Endothelial cell of umbilical vein (primary cell): ENCODE results near the gene OR10X1. TPM values are rescaled to one million over a fixed set of nuclear protein-coding genes. Genes with fewer than 3 reads are reported as not detected.

ENCODE experiments used
- Bru-seq: library from RNA; stranded (reverse); fragments of 400-500 nt; gene quantifications from one replicate; lab custom pipeline; 2021; lab: Mats Ljungman, UMichigan
- BruChase-seq, 2 experiments: library from RNA; stranded (reverse); fragments of 400-500 nt; gene quantifications; one replicate each; lab custom pipeline; 2021; lab: Mats Ljungman, UMichigan
- BruUV-seq: library from RNA; stranded (reverse); fragments of 400-500 nt; replicated peaks from 2 replicates; lab custom pipeline; 2021; lab: Mats Ljungman, UMichigan
- CTCF ChIA-PET: fragments of 300-600, 350-600 bp; sonication (Branson Sonifier 250); formaldehyde crosslinking; loops from one replicate; lab custom pipeline; 2021; ENCODE audit warnings: antibody characterized with exemption, inconsistent platforms; lab: Charles Lee
- POLR2A ChIA-PET: fragments of 300-600, 350-600 bp; sonication (Branson Sonifier 250); formaldehyde crosslinking; loops from one replicate; lab custom pipeline; 2021; ENCODE audit warnings: antibody characterized with exemption, inconsistent platforms; lab: Charles Lee
- DNase-seq: peaks from one replicate; pipeline ENCODE4 v3.0.0-alpha.2; 2011; ENCODE audit warnings: low read depth, low spot score
- FAIRE-seq: peaks from 2 replicates; lab custom pipeline; 2011; peaks lifted over from hg19 to GRCh38; lab: Jason Lieb, UNC
- H2AFZ ChIP-seq: 2 replicates; pipeline ENCODE4 v1.6.0; 2012; ENCODE audit warnings: low read depth, low read length, control low read depth, inconsistent platforms
- H3K27ac ChIP-seq: 2 replicates; pipeline ENCODE4 v1.5.1; 2011; ENCODE audit warnings: low read depth, mild to moderate bottlenecking, control low read depth, low read length, moderate library complexity; ENCODE audit not compliant: insufficient read depth
- H3K27me3 ChIP-seq, 2 experiments: 2 replicates each; pipeline versions ENCODE4 v1.6.0 to v1.6.1; 2011; ENCODE audit warnings: low read length in 2 of 2, mixed read lengths in 1 of 2; ENCODE audit not compliant: control insufficient read depth in 2 of 2, insufficient read depth in 2 of 2
- H3K36me3 ChIP-seq, 2 experiments: 2 replicates in 1 of 2; 3 replicates in 1 of 2; pipeline ENCODE4 v1.5.1; 2011; ENCODE audit warnings: low read length in 2 of 2, mild to moderate bottlenecking in 1 of 2, moderate library complexity in 1 of 2; ENCODE audit not compliant: control insufficient read depth in 2 of 2, insufficient read depth in 2 of 2; ENCODE audit errors: extremely low read depth in 1 of 2
- H3K4me1 ChIP-seq: 3 replicates; pipeline ENCODE4 v1.5.1; 2011; ENCODE audit warnings: mild to moderate bottlenecking, low read length; ENCODE audit not compliant: control insufficient read depth, insufficient read depth; ENCODE audit errors: extremely low read depth
- H3K4me2 ChIP-seq: 2 replicates; pipeline ENCODE4 v1.6.1; 2011; ENCODE audit warnings: low read length, control low read depth, mixed read lengths; ENCODE audit not compliant: insufficient read depth
- H3K4me3 ChIP-seq, 3 experiments: fragments of 200-600 bp in 1 of 3; sonication (generic), shearing (Covaris generic) in 1 of 3; replicated peaks in 1 of 3; 2 replicates each; pipeline ENCODE4 v1.5.1; 2011 to 2016; ENCODE audit warnings: control low read depth in 3 of 3, low read length in 3 of 3, mild to moderate bottlenecking in 2 of 3, inconsistent platforms in 1 of 3, low read depth in 1 of 3, moderate library complexity in 1 of 3; ENCODE audit not compliant: insufficient read depth in 1 of 3
- H3K79me2 ChIP-seq: 2 replicates; pipeline ENCODE4 v1.6.0; 2012; ENCODE audit warnings: low read length, inconsistent platforms; ENCODE audit not compliant: control insufficient read depth, insufficient read depth
- H3K9ac ChIP-seq: replicated peaks from 2 replicates; pipeline ENCODE3; 2011; ENCODE audit warnings: low read length, control low read depth; ENCODE audit not compliant: insufficient read depth; ENCODE audit errors: extremely low read depth
- H3K9me1 ChIP-seq: replicated peaks from 3 replicates; pipeline ENCODE4 v1.6.0; 2011; ENCODE audit warnings: mild to moderate bottlenecking, low read length; ENCODE audit not compliant: control insufficient read depth, insufficient read depth; ENCODE audit errors: extremely low read depth
- H3K9me3 ChIP-seq: replicated peaks from 2 replicates; pipeline ENCODE4 v1.5.1; 2012; ENCODE audit warnings: low read length, inconsistent platforms; ENCODE audit not compliant: control insufficient read depth, insufficient read depth
- H4K20me1 ChIP-seq: replicated peaks from 2 replicates; pipeline ENCODE3; 2011; ENCODE audit warnings: mild to moderate bottlenecking, low read length; ENCODE audit not compliant: control insufficient read depth, insufficient read depth; ENCODE audit errors: extremely low read depth
- EZH2 ChIP-seq: IDR thresholded peaks from 2 replicates; pipeline ENCODE4 v1.6.1; 2012; ENCODE audit warnings: borderline replicate concordance, low read depth, mild to moderate bottlenecking, moderate library complexity, low read length, inconsistent platforms; ENCODE audit not compliant: severe bottlenecking
- FOS ChIP-seq: IDR thresholded peaks from 2 replicates; pipeline ENCODE4 v1.6.1; 2011; ENCODE audit warnings: mild to moderate bottlenecking, low read length, moderate library complexity, borderline replicate concordance; ENCODE audit not compliant: insufficient read depth
- GATA2 ChIP-seq: IDR thresholded peaks from 2 replicates; pipeline ENCODE4 v1.7.0; 2011; ENCODE audit warnings: low read depth, mild to moderate bottlenecking, moderate library complexity, mixed read lengths, low read length; ENCODE audit not compliant: insufficient read length, insufficient read depth
- JUN ChIP-seq: IDR thresholded peaks from 2 replicates; pipeline ENCODE4 v1.6.1; 2011; ENCODE audit warnings: borderline replicate concordance, low read depth; ENCODE audit not compliant: insufficient read length, insufficient read depth
- MYC ChIP-seq: IDR thresholded peaks from one replicate; pipeline ENCODE4 v1.6.1; 2011; ENCODE audit warnings: mild to moderate bottlenecking, low read depth, low read length
- POLR2A ChIP-seq: IDR thresholded peaks from 2 replicates; pipeline ENCODE4 v1.6.1; 2012; ENCODE audit warnings: low read depth, mild to moderate bottlenecking, control low read depth, low read length
- POLR2AphosphoS5 ChIP-seq: IDR thresholded peaks from 2 replicates; pipeline ENCODE4 v1.6.1; 2012; ENCODE audit warnings: low read depth, mild to moderate bottlenecking, control low read depth, low read length, moderate library complexity; ENCODE audit not compliant: insufficient read depth
- dilution Hi-C: fragments of 300-500 bp; cut with MboI; formaldehyde crosslinking; loops from one replicate; pipeline ENCODE4 v1.15.0; 2019; ENCODE audit warnings: low sequenced_read_pairs; ENCODE audit not compliant: extremely low pct_ligation_motif_present
- intact Hi-C: fragments of 100-400 bp; cut with micrococcal nuclease; formaldehyde crosslinking; loops from one replicate; pipeline ENCODE4 v1.10.0; 2022
- long read RNA-seq: library from polyadenylated mRNA; stranded (forward); transcript quantifications from one replicate; pipeline ENCODE4 v2.0.0, GENCODE V29; 2021
- polyA minus RNA-seq, 3 experiments: library from RNA; depleted of rRNA, polyadenylated mRNA; stranded (reverse); fragments of >200 nt; gene quantifications; 1 replicate in 1 of 3; 2 replicates in 2 of 3; pipeline ENCODE4 v1.2.3, GENCODE V29; 2011
- polyA plus RNA-seq, 4 experiments: library from polyadenylated mRNA; depleted of rRNA in 3 of 4; stranded (reverse) in 3 of 4; unstranded in 1 of 4; fragments of >200 nt; gene quantifications; 2 replicates each; pipeline versions ENCODE4 v1.2.1 to v1.2.3, GENCODE V29; 2011 to 2012; ENCODE audit warnings: missing spikeins in 1 of 4
- total RNA-seq: library from RNA; stranded (reverse); gene quantifications from 2 replicates; pipeline ENCODE4 v1.2.3, GENCODE V29; 2021
- TF ChIP-seq, protein P1 (sequence below), 2 donors: IDR thresholded peaks; 1 replicate in 1 of 2; 2 replicates in 1 of 2; pipeline ENCODE4 v1.5.1; 2011; ENCODE audit warnings: low read length in 2 of 2, mild to moderate bottlenecking in 2 of 2, moderate library complexity in 2 of 2, control low read depth in 1 of 2, inconsistent platforms in 1 of 2, low read depth in 1 of 2; ENCODE audit not compliant: insufficient read depth in 1 of 2; ENCODE audit errors: extremely low read depth in 1 of 2
- TF ChIP-seq, protein P2 (sequence below): IDR thresholded peaks from 2 replicates; pipeline ENCODE4 v1.6.1; 2011; ENCODE audit not compliant: insufficient read depth, insufficient read length

The OR10X1 gene, protein sequence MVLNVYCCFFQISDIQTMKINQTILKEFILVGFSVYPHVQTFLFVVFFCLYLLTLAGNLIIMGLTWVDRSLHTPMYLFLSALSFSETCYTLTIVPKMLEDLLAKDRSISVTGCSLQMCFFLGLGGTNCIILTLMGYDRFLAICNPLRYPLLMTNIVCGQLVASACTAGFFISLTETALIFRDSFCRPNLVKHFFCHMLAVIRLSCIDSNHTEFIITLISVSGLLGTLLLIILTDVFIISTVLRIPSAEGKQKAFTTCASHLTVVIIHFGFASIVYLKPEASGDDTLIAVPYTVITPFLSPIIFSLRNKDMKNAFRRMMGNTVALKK
- not detected in 2 replicates for total RNA-seq
- not detected in 2 replicates for polyA plus RNA-seq
- polyA plus RNA-seq (2011; cell fraction: cytosol; rRNA removed), result not detected in 2 replicates
- not detected in 2 replicates for polyA plus RNA-seq (2011; cell fraction: nucleus; rRNA removed)
- polyA plus RNA-seq (2012), result not detected in 2 replicates
- polyA minus RNA-seq, result not detected in 2 replicates
- polyA minus RNA-seq (2011; cell fraction: cytosol; rRNA and poly(A)+ RNA removed), result not detected
- not detected in 2 replicates for polyA minus RNA-seq (2011; cell fraction: nucleus; rRNA and poly(A)+ RNA removed)
- Bru-seq, nascent RNA, result not detected
- BruChase-seq, experiment 1, labeled RNA remaining after a 6-hour chase, result not detected
- not detected for BruChase-seq, experiment 2, labeled RNA remaining after a 2-hour chase
- long read RNA-seq, result 0 reads

DNA sequence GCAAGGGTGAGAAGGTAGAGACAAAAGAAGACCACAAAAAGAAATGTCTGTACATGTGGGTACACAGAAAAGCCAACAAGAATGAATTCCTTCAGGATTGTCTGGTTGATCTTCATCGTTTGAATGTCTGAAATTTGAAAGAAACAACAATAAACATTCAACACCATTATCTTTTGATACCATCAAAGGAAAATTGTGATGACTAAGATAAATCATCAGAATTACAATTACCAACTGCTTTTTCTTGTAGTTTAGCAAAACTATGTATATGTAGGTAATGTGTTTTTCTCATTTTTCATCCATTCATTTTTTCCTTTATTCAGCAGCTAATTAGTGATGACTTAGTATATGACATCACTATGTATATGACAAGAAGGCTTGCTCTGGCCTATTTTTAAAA lies at the start of gene OR10X1:
TSS of gene OR10X1 (minus strand) at position 167 of the 400 bp plus-strand sequence. CDS start at position 167, 0 bp downstream.
- POLR2A ChIA-PET, result no interaction called here
- DNase-seq (no peak), FAIRE-seq (no peak)
- H3K9ac ChIP-seq, result no peak within 1 kb of the TSS
- no peak within 1 kb of the TSS for H3K4me3 ChIP-seq
- no peaks in the 10 kb centered on the region for H3K9me3 ChIP-seq
- H3K9me1 ChIP-seq, result no peaks in the 10 kb centered on the region
- no peaks in the 10 kb centered on the region for H4K20me1 ChIP-seq
- intact Hi-C loops, result no loop called here
- no peaks in the 10 kb centered on the region for H3K4me1 ChIP-seq
- no peak within 1 kb of the TSS for H2AFZ ChIP-seq
- no peak within 1 kb of the TSS for H3K27ac ChIP-seq
- CTCF ChIA-PET, result no interaction called here
- no peak within 1 kb of the TSS for H3K4me2 ChIP-seq
- H3K36me3 ChIP-seq, result no peaks in the 10 kb centered on the region
- no TSS peak for BruUV-seq
- no peak for TF ChIP-seq MYC
- TF ChIP-seq, protein P1, sequence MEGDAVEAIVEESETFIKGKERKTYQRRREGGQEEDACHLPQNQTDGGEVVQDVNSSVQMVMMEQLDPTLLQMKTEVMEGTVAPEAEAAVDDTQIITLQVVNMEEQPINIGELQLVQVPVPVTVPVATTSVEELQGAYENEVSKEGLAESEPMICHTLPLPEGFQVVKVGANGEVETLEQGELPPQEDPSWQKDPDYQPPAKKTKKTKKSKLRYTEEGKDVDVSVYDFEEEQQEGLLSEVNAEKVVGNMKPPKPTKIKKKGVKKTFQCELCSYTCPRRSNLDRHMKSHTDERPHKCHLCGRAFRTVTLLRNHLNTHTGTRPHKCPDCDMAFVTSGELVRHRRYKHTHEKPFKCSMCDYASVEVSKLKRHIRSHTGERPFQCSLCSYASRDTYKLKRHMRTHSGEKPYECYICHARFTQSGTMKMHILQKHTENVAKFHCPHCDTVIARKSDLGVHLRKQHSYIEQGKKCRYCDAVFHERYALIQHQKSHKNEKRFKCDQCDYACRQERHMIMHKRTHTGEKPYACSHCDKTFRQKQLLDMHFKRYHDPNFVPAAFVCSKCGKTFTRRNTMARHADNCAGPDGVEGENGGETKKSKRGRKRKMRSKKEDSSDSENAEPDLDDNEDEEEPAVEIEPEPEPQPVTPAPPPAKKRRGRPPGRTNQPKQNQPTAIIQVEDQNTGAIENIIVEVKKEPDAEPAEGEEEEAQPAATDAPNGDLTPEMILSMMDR (IDR thresholded peaks at IDR 0.05; ENCODE audit: extremely low read depth in 1 of 2, insufficient read depth in 1 of 2, low read depth in 1 of 2, low read length in 2 of 2), result no peak
- TF ChIP-seq EZH2, result no peak
- TF ChIP-seq JUN, result no peak
- no peak for TF ChIP-seq POLR2A
- TF ChIP-seq POLR2AphosphoS5, result no peak
- no peak for TF ChIP-seq FOS
- TF ChIP-seq, protein P2, sequence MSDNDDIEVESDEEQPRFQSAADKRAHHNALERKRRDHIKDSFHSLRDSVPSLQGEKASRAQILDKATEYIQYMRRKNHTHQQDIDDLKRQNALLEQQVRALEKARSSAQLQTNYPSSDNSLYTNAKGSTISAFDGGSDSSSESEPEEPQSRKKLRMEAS, result no peak
- TF ChIP-seq GATA2, result no peak
- dilution Hi-C loops, result no loop called here
- H3K27me3 ChIP-seq, result no peaks in the 10 kb centered on the region
- H3K79me2 ChIP-seq, result no peaks in the 10 kb centered on the region
